Right atrium auricular region (tissue), 2 donors: ENCODE results near the gene DUSP21. TPM values are rescaled to one million over a fixed set of nuclear protein-coding genes. Genes with fewer than 3 reads are reported as not detected.
"Not testable (repeated sequence)": the region's sequence is repeated elsewhere in the genome, so short reads cannot be mapped to it uniquely, and the experiment has no call there.

Experiments
- DNase-seq: peaks from one replicate; pipeline ENCODE4 v3.0.0-alpha.2; 2019; ENCODE audit warnings: low spot score
- H3K27ac ChIP-seq, 2 donors: fragments of 200-600 bp; sonication (generic); 1 replicate in 1 of 2; 2 replicates in 1 of 2; pipeline ENCODE4 v1.5.1; 2016 to 2019
- H3K27me3 ChIP-seq, 2 donors: fragments of 200-600 bp; sonication (generic); one replicate each; pipeline versions ENCODE4 v1.5.1 to v1.6.0; 2017 to 2019
- H3K36me3 ChIP-seq: fragments of 200-600 bp; sonication (generic); one replicate; pipeline ENCODE4 v1.5.1; 2016
- H3K4me1 ChIP-seq, 2 donors: fragments of 200-600 bp; sonication (generic); one replicate each; pipeline versions ENCODE4 v1.5.1 to v1.6.0; 2017 to 2019
- H3K4me3 ChIP-seq, 2 donors: fragments of 200-600 bp; sonication (generic); 1 replicate in 1 of 2; 2 replicates in 1 of 2; pipeline ENCODE4 v1.5.1; 2017 to 2019; ENCODE audit warnings: mild to moderate bottlenecking in 1 of 2, moderate library complexity in 1 of 2
- H3K9me3 ChIP-seq, 2 donors: fragments of 200-600 bp; sonication (generic); one replicate each; pipeline ENCODE4 v1.5.1; 2019
- CTCF ChIP-seq, 2 donors: fragments of 200-600 bp; sonication (generic); IDR thresholded peaks; one replicate each; pipeline ENCODE4 v1.5.1; 2019; ENCODE audit warnings: antibody characterized with exemption in 2 of 2
- total RNA-seq, 2 donors: library from RNA; depleted of rRNA; stranded (reverse); fragments of >200 nt; gene quantifications; one replicate each; pipeline ENCODE4 v1.1.0, GENCODE V29; 2016

DUSP21 gene
- total RNA-seq, 2 donors from 2014 or later, result not detected

- no peaks in the 10 kb centered on the region for H3K27me3 ChIP-seq
- DNase-seq, result no peak
- H3K4me3 ChIP-seq, result no peak overlapping the region
- no peaks in the 10 kb centered on the region for H3K36me3 ChIP-seq
- TF ChIP-seq CTCF (IDR thresholded peaks at IDR 0.05), result no peak
- H3K9me3 ChIP-seq, result no peaks in the 10 kb centered on the region
- H3K27ac ChIP-seq, result no peak overlapping the region
- no peaks in the 10 kb centered on the region for H3K4me1 ChIP-seq
These were observed 21.2 kb upstream of the DUSP21 start for GRCh38 chrX:44822601-44823000.

GRCh38 chrX:44823193-44823592 lies 20.6 kb upstream of the DUSP21 start:
- not testable (repeated sequence) for H3K27ac ChIP-seq, H3K36me3 ChIP-seq, H3K27me3 ChIP-seq

GRCh38 chrX:44828008-44828605 lies 15.7 kb upstream of the DUSP21 start:
- Histone ChIP-seq H3K36me3 (no peaks in the 10 kb centered on the region), H3K27me3 (no peaks in the 10 kb centered on the region), H3K27ac (no peak overlapping the region), H3K4me1 (no peaks in the 10 kb centered on the region), H3K4me3 (no peak overlapping the region), H3K9me3 (no peaks in the 10 kb centered on the region)
- TF ChIP-seq CTCF (IDR thresholded peaks at IDR 0.05), result no peak
- DNase-seq, result no peak

More at GRCh38 chrX:44823193-44823592, 20.6 kb upstream of the DUSP21 start:
- H3K4me1 ChIP-seq, DNase-seq, H3K9me3 ChIP-seq, H3K4me3 ChIP-seq: not testable (repeated sequence)

GRCh38 chrX:44829832-44830231 lies 14.0 kb upstream of the DUSP21 start:
- Histone ChIP-seq H3K4me3 (no peak overlapping the region), H3K4me1 (no peaks in the 10 kb centered on the region), H3K36me3 (no peaks in the 10 kb centered on the region), H3K27me3 (no peaks in the 10 kb centered on the region), H3K9me3 (no peaks in the 10 kb centered on the region), H3K27ac (no peak overlapping the region)
- DNase-seq, result no peak
- TF ChIP-seq CTCF (IDR thresholded peaks at IDR 0.05), result no peak

GRCh38 chrX:44842550-44843317 lies 1.1 kb upstream of the DUSP21 start:
- Histone ChIP-seq H3K4me3 (no peak overlapping the region), H3K27ac (no peak overlapping the region), H3K27me3 (no peaks in the 10 kb centered on the region), H3K9me3 (no peaks in the 10 kb centered on the region), H3K4me1 (no peaks in the 10 kb centered on the region), H3K36me3 (no peaks in the 10 kb centered on the region)
- no peak for TF ChIP-seq CTCF (IDR thresholded peaks at IDR 0.05)
- DNase-seq, result no peak

GRCh38 chrX:44843318-44843702 lies 511 bp upstream of the DUSP21 start:
- TF ChIP-seq CTCF (IDR thresholded peaks at IDR 0.05), result no peak
- Histone ChIP-seq H3K36me3 (no peaks in the 10 kb centered on the region), H3K4me3 (no peak overlapping the region), H3K4me1 (no peaks in the 10 kb centered on the region), H3K27me3 (no peaks in the 10 kb centered on the region), H3K27ac (no peak overlapping the region), H3K9me3 (no peaks in the 10 kb centered on the region)
- DNase-seq, result no peak
